Measurements from ENCODE around the gene GLI1.

DNA sequence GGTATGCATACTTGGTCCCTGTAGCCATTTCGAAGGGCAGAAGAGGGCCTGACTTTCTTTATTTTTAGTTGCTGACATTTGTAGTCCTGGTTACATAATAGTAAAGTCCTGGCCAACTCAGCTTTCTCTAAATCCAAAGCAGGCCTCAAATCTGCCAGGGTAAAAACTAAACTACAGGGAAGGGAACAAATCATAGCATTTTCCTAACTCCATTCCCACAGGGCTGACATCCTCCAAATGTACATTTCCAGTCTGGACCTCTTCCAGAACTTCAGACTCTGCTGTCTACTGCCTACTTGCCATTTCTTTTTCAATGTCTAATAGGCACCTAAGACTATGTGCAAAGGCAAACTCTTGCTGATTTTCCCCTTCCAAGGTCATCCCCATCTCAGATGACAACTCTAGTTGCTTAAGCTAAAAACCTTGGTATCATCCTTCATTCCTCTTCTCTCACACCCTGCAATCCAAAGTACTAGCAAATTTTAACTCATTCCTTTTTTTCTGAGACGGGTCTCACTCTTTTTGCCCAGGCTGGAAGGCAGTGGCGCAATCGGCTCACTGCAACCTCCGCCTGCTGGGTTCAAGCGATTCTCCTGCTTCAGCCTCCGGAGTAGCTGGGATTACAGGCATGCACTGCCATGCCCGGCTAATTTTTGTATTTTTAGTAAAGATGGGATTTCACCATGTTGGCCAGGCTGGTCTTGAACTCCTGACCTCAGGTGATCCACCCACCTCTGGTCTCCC is 58.8 kb downstream of the GLI1 start:
- TF ChIP-seq, protein P1, sequence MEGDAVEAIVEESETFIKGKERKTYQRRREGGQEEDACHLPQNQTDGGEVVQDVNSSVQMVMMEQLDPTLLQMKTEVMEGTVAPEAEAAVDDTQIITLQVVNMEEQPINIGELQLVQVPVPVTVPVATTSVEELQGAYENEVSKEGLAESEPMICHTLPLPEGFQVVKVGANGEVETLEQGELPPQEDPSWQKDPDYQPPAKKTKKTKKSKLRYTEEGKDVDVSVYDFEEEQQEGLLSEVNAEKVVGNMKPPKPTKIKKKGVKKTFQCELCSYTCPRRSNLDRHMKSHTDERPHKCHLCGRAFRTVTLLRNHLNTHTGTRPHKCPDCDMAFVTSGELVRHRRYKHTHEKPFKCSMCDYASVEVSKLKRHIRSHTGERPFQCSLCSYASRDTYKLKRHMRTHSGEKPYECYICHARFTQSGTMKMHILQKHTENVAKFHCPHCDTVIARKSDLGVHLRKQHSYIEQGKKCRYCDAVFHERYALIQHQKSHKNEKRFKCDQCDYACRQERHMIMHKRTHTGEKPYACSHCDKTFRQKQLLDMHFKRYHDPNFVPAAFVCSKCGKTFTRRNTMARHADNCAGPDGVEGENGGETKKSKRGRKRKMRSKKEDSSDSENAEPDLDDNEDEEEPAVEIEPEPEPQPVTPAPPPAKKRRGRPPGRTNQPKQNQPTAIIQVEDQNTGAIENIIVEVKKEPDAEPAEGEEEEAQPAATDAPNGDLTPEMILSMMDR (IDR thresholded peaks at IDR 0.05; ENCODE audit: insufficient read depth, low read length, poor library complexity, severe bottlenecking): no peak
- TF ChIP-seq EZH2phosphoT487 (conservative IDR thresholded peaks at IDR 0.05; ENCODE audit: low read length): no peak
